Measurements from ENCODE around the gene ITPK1. TPM values are rescaled to one million over a fixed set of nuclear protein-coding genes. Genes with fewer than 3 reads are reported as not detected.
A peak's percentile ranks its signal among the peaks of the same experiment; 100 is the strongest.

ITPK1 gene
- total RNA-seq, 4 donors from 2014 or later: 108 to 221 (median 138) TPM

DNA sequence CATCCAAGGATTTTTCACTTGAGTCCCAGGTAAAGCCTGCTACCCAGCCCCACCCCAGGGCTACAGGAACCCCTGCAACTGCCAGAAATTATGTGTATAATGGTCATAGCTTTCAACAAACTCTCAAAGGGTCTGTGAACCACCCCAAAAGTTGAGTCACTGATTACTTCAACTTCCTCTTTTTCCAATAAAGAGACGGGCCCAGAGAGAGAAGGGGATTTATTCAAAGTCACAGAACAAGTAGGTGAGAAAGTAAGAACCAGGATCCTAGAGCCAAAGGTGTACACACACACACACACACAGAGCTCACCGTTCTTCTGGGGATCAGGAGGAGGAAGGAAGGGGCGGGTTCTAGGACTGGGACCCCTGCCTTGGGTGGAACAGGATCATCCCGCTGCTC lies 4.8 kb upstream of the ITPK1 start:
- intact Hi-C loops (cut with DNase I): no loop called here
- TF ChIP-seq POLR2AphosphoS5 (IDR thresholded peaks at IDR 0.05) (no peak), POLR2A (IDR thresholded peaks at IDR 0.05; ENCODE audit: low read depth) (no peak), EP300 (IDR thresholded peaks at IDR 0.05) (no peak)
- TF ChIP-seq, protein P1, sequence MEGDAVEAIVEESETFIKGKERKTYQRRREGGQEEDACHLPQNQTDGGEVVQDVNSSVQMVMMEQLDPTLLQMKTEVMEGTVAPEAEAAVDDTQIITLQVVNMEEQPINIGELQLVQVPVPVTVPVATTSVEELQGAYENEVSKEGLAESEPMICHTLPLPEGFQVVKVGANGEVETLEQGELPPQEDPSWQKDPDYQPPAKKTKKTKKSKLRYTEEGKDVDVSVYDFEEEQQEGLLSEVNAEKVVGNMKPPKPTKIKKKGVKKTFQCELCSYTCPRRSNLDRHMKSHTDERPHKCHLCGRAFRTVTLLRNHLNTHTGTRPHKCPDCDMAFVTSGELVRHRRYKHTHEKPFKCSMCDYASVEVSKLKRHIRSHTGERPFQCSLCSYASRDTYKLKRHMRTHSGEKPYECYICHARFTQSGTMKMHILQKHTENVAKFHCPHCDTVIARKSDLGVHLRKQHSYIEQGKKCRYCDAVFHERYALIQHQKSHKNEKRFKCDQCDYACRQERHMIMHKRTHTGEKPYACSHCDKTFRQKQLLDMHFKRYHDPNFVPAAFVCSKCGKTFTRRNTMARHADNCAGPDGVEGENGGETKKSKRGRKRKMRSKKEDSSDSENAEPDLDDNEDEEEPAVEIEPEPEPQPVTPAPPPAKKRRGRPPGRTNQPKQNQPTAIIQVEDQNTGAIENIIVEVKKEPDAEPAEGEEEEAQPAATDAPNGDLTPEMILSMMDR (IDR thresholded peaks at IDR 0.05): no peak
- no peak for DNase-seq (ENCODE audit: extremely low spot score)
- Histone ChIP-seq H3K27me3 (no peaks in the 10 kb centered on the region), H3K27ac (replicated peaks in 1 of 4) (no peak overlapping the region), H3K36me3 (no peaks in the 10 kb centered on the region), H3K4me1 (peaks cover 8 to 13% (median 12%) of the 10 kb centered on the region in 4 donors), H3K4me3 (no peak overlapping the region), H3K9me3 (no peaks in the 10 kb centered on the region)
- 73% methylated on average over 4 of the region's 4 CpGs for WGBS

DNA sequence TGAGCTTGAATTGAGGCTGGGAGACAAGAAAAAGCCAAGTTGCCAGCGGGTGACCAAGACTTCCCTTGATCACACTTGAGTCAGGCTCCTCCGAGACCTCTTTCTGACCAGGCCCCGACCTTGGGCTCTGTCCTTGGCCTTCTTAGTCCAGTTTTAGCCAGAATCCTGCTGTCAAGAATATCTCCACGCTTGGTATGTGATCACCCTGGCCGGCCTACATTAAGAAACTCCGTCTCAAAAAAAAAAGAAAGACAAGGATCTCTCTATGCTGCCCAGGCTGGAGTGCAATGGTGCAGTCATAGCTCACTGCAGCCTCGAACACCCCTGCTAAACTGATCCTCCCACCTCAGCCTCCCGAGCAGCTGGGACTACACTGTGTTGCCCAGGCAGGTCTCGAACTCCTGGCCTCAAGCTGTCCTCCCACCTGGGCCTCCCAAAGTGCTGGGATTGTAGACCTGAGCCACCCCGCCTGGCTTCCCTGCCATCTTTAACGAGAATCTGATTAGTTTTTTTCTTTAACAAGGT lies 1.0 kb upstream of the ITPK1 start:
- WGBS: 81% methylated on average over 11 of the region's 11 CpGs
- DNase-seq (ENCODE audit: extremely low spot score): no peak
- Histone ChIP-seq H3K27me3 (no peaks in the 10 kb centered on the region), H3K4me1 (peaks cover 22 to 41% (median 38%) of the 10 kb centered on the region in 4 donors), H3K36me3 (no peaks in the 10 kb centered on the region), H3K9me3 (no peaks in the 10 kb centered on the region), H3K4me3 (peak overlapping the region; percentile 70 to 98 (median 84)), H3K27ac (replicated peaks in 1 of 4) (peak overlapping the region; percentile 97 to 99 (median 99))
- intact Hi-C loops (cut with DNase I): loop anchor here (5.0 to 10.0 kb wide), 2 partner anchors 82 to 164 kb away; no protein-coding TSS in a partner anchor
- no peak for TF ChIP-seq POLR2A (IDR thresholded peaks at IDR 0.05; ENCODE audit: low read depth)
- no peak for TF ChIP-seq POLR2AphosphoS5 (IDR thresholded peaks at IDR 0.05)
- TF ChIP-seq, protein P1 (IDR thresholded peaks at IDR 0.05): no peak
- TF ChIP-seq EP300 (IDR thresholded peaks at IDR 0.05): no peak

DNA sequence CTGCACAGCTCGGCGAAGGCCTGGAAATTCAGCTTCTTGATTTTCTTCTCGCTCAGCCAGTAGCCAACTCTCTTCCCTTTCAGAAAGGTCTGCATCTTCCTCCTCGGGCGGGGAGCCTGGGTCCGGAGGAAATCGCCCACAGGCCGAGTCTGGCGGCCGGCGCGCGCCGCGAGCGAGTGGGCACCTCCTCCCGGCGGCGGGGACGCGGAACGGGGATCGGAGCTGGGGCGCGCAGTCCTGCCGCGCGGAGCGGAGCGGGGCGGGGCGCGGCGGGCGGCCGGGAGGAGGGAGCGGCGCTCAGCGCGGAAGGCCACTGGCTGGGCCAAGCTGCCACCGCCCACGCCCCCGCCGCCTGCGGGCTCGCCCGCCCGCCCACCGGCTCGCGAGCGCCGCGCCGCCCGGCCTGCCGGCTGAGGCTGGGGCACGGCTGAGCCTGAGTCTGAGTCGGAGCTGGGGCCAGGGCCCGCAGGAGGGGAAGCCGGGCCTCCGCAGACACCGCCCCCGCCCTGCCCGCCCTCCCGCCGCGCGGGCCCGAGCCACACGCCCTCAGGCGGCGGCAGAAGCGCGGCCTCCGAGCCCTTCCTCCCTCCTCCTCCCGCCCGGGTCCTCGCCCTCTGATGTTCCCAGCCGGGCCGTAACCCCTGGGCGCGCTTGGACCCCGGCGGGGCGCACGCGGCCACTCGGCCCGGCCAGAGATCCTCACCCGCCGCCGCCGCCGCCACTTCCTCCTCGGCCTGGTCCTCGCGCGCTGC lies 480 bp downstream of the ITPK1 start:
- Histone ChIP-seq H3K27me3 (no peaks in the 10 kb centered on the region), H3K4me1 (peaks cover 26 to 56% (median 53%) of the 10 kb centered on the region in 4 donors), H3K27ac (replicated peaks in 1 of 4) (peak overlapping the region; percentile 97 to 99 (median 99)), H3K36me3 (no peaks in the 10 kb centered on the region), H3K9me3 (no peaks in the 10 kb centered on the region), H3K4me3 (peak overlapping the region; percentile 70 to 98 (median 84))
- WGBS: 0% methylated on average over 34 of the region's 99 CpGs
- intact Hi-C loops (cut with DNase I): loop anchor here (1.0 to 10.0 kb wide), 4 partner anchors 23 to 163 kb away; no protein-coding TSS in a partner anchor
- DNase-seq (ENCODE audit: extremely low spot score): no peak
- TF ChIP-seq POLR2A (IDR thresholded peaks at IDR 0.05; ENCODE audit: low read depth) (peak; percentile 6), POLR2AphosphoS5 (IDR thresholded peaks at IDR 0.05) (peak; percentile 63 to 89), EP300 (IDR thresholded peaks at IDR 0.05) (no peak)
- TF ChIP-seq, protein P1 (IDR thresholded peaks at IDR 0.05): peak in 1 of 3 experiments; percentile 1

DNA sequence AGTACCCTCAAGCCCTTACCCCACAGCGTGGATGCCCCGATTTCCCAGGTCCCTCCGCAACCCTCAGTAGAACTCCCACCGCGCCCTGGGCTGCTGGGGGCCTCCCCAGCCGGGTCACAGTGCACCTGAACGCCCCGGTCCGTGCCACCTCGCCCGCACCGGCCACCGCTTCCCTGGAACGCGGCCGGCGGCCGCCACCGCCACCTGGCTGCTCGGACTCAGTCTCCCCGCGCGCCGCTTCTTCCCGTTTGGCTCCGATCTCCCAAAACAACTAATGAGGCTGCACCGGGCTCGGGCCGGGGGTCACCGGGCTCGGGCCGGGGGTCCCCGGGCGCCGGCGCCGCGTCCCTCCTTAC lies 1.0 kb downstream of the ITPK1 start:
- Histone ChIP-seq H3K9me3 (no peaks in the 10 kb centered on the region), H3K27ac (replicated peaks in 1 of 4) (peak overlapping the region; percentile 97 to 99 (median 99)), H3K36me3 (no peaks in the 10 kb centered on the region), H3K4me3 (peak overlapping the region; percentile 70 to 98 (median 84)), H3K4me1 (peaks cover 29 to 61% (median 59%) of the 10 kb centered on the region in 4 donors), H3K27me3 (no peaks in the 10 kb centered on the region)
- 4% methylated on average over 25 of the region's 38 CpGs for WGBS
- no peak for DNase-seq (ENCODE audit: extremely low spot score)
- TF ChIP-seq POLR2AphosphoS5 (IDR thresholded peaks at IDR 0.05): no peak
- TF ChIP-seq, protein P1 (IDR thresholded peaks at IDR 0.05): peak in 2 of 3 experiments; percentile 49 to 56
- intact Hi-C loops (cut with DNase I): loop anchor here (1.0 to 10.0 kb wide), 5 partner anchors 24 to 162 kb away; no protein-coding TSS in a partner anchor

All from esophagus muscularis mucosa (tissue), 4 donors.